Measurements from ENCODE around the gene NPVF. TPM values are rescaled to one million over a fixed set of nuclear protein-coding genes. Genes with fewer than 3 reads are reported as not detected.

The NPVF gene
- total RNA-seq, 1 donor = not detected

DNA sequence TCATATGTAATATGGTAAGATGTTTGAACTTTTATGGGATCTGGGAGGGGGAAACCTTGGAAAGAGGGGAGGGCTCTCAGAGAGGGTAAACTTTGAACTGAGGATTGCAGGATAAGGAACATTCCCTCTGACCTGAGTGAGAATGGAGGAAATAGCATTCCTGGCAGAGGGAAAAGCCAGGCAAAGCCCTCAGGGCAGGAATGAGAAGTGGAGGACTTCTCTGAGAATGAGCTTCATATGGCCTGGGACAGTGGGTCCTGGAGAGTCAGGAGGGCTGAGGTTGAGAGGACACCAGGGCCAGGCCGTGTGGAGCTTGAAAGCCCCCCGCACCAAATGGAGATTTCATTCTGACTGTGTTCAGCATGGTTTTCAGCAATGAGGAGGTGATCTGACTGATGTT lies 34.2 kb downstream of the NPVF start:
- H3K4me3 ChIP-seq (ENCODE audit: low read depth, low read length) = no peak overlapping the region
- TF ChIP-seq, protein P1, sequence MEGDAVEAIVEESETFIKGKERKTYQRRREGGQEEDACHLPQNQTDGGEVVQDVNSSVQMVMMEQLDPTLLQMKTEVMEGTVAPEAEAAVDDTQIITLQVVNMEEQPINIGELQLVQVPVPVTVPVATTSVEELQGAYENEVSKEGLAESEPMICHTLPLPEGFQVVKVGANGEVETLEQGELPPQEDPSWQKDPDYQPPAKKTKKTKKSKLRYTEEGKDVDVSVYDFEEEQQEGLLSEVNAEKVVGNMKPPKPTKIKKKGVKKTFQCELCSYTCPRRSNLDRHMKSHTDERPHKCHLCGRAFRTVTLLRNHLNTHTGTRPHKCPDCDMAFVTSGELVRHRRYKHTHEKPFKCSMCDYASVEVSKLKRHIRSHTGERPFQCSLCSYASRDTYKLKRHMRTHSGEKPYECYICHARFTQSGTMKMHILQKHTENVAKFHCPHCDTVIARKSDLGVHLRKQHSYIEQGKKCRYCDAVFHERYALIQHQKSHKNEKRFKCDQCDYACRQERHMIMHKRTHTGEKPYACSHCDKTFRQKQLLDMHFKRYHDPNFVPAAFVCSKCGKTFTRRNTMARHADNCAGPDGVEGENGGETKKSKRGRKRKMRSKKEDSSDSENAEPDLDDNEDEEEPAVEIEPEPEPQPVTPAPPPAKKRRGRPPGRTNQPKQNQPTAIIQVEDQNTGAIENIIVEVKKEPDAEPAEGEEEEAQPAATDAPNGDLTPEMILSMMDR (IDR thresholded peaks at IDR 0.05; ENCODE audit: insufficient read depth, low read length) = no peak
- no peak for DNase-seq (ENCODE audit: low read depth)

DNA sequence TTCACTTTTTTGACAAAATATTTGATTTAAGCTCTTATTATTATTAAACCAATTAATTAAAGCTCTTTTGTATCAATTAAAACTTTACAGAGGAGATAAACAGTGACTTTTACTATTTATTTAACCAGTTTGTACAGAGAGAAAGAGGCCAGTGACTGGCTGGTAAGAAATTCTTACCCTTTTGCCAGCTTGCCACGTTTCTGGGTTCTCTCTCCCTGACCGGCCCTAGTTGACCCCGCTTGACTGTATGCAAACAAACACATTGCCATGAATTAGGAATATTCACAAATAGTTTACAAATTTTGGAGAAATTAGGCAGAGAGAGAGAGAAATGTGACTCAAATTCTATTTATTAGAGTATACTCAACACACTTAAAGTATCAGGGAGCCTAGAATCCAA lies 36.2 kb downstream of the NPVF start:
- DNase-seq (ENCODE audit: low read depth) = no peak
- TF ChIP-seq, protein P1 (IDR thresholded peaks at IDR 0.05; ENCODE audit: insufficient read depth, low read length) = no peak
- H3K4me3 ChIP-seq (ENCODE audit: low read depth, low read length) = no peak overlapping the region

DNA sequence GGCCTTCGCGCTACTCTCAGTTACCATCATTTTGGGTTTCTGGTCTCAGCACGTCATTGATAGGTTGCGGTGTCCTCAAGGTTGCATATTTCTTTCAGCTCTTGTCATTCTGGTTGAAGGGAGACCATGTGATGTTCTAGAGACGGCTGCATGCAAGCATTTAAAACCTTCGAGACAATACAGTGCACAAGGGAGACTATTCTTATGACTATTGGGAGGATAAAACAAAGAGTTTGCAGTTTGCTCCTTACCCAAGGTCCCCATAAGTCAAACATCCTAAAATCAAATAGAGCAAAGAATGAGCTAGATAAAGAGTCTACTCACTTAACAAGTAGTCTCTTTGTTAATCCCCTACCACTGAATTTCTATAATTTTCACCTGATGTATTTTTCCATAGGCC lies 39.1 kb downstream of the NPVF start:
- no peak for DNase-seq (ENCODE audit: low read depth)
- TF ChIP-seq, protein P1 (IDR thresholded peaks at IDR 0.05; ENCODE audit: insufficient read depth, low read length) = no peak
- H3K4me3 ChIP-seq (ENCODE audit: low read depth, low read length) = no peak overlapping the region

DNA sequence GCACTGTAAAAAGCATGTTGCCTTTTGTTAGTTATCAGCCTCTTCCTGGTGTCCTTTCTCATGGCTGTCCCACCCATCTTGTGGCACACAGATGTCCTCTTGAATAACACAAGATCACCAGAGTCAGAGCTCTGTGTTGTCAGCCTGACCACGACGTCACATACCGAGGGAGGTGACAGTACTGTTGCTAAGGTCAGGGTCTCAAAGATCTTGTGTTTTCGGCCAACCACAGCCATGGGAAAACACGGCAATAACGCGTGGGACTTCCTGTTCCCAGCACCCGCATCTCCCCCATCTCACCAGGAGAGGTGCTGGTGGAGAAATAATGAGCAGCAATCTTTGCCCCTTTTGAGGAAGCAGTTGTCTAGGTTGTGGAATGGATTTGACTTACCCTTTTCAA lies 40.4 kb downstream of the NPVF start:
- TF ChIP-seq, protein P1 (IDR thresholded peaks at IDR 0.05; ENCODE audit: insufficient read depth, low read length) = no peak

DNA sequence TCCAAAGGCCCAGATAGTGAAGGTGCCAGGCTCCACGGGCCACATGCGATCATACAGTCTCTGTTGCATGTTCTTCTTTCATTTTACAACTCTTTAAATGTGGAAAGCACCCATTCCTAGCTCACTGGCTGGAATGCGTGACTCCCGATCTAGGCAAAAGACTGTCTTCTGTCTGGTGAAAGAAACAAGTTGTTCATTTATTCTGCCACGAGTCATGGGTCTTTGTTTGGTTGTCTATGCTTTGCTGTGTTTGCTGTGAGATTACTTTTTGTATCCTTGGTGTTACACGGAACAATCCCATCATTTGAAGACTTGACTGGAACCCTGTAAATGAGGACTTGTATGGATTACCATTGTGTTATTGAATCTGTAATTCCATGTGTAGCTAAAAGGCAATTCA lies 41.9 kb downstream of the NPVF start:
- TF ChIP-seq, protein P1 (IDR thresholded peaks at IDR 0.05; ENCODE audit: insufficient read depth, low read length) = no peak

More for the DNA sequence above, 40.4 kb downstream of the NPVF start:
- no peak for DNase-seq (ENCODE audit: low read depth)
- no peak overlapping the region for H3K4me3 ChIP-seq (ENCODE audit: low read depth, low read length)

DNA sequence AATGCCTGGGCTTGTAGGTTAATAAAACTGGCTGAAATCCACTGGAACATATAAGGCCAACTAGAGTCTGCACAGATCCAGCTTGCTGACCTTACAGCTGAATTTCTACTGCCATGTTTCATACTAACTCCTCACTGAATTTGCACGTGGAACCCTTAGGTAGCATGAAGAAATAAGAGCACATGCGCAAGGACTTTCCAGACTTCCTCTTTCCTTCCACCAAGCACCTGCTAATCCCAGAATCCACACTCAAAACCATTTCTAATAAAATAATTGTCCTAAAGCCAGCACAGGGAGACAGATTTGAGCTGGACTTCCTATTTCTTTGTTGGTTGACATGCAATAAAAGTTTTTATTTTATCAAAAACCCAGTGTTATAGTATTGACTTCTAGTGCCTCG lies 46.8 kb downstream of the NPVF start:
- DNase-seq (ENCODE audit: low read depth) = no peak
- TF ChIP-seq, protein P1 (IDR thresholded peaks at IDR 0.05; ENCODE audit: insufficient read depth, low read length) = no peak
- H3K4me3 ChIP-seq (ENCODE audit: low read depth, low read length) = no peak overlapping the region

More for the DNA sequence above, 41.9 kb downstream of the NPVF start:
- H3K4me3 ChIP-seq (ENCODE audit: low read depth, low read length) = no peak overlapping the region
- DNase-seq (ENCODE audit: low read depth) = no peak

DNA sequence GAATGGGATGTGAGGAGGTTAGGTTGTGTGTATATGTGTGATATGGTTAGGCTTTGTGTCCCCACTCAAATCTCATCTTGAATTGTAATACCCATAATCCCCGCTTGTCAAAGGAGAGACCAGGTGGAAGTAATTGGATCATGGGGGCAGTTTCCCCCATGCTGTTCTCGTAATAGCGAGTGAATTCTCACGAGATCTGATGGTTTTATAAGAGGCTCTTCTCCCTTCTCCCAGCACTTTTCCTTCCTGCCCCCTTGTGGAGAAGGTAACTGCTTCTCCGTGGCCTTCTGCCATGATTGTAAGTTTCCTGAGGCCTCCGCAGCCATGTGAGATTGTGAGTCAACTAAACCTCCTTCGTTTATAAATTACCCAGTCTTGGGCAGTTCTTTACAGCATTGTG lies 47.3 kb downstream of the NPVF start:
- TF ChIP-seq, protein P1 (IDR thresholded peaks at IDR 0.05; ENCODE audit: insufficient read depth, low read length) = peak; percentile 17
- H3K4me3 ChIP-seq (ENCODE audit: low read depth, low read length) = peak overlapping the region; percentile 73
- DNase-seq (ENCODE audit: low read depth) = no peak
